MV-4-11 (cell line): Measurements from ENCODE around the gene ZXDC.
A peak's percentile ranks its signal among the peaks of the same experiment; 100 is the strongest.

Experiments used
- DNase-seq: peaks from one replicate; lab custom pipeline; 2025; lab: John Stamatoyannopoulos, UW

The ZXDC gene

GRCh38 chr3:126475413-126476114 lies at the start of gene ZXDC:
Gene ZXDC, minus strand, starts transcription at chr3:126475891. Its CDS starts 26 bp downstream, at chr3:126475865.
- DNase-seq, result peak; percentile 89

- no peak for DNase-seq
These were observed 49.6 kb upstream of the ZXDC start for GRCh38 chr3:126525091-126525852.

- DNase-seq, result no peak
These were observed 48.8 kb upstream of the ZXDC start for GRCh38 chr3:126524429-126524988.

- DNase-seq, result no peak
These were observed 48.2 kb upstream of the ZXDC start, which contains the start of gene CHST13 for GRCh38 chr3:126523745-126524428. Gene CHST13, plus strand, starts transcription at chr3:126524155. Its CDS starts 178 bp downstream, at chr3:126524333.

- no peak for DNase-seq
These were observed 46.7 kb upstream of the ZXDC start for GRCh38 chr3:126522363-126522788.

GRCh38 chr3:126521122-126521891 lies 45.6 kb upstream of the ZXDC start:
- no peak for DNase-seq

- DNase-seq, result no peak
These were observed 44.1 kb upstream of the ZXDC start for GRCh38 chr3:126519506-126520455.

- no peak for DNase-seq
These were observed 43.1 kb upstream of the ZXDC start for GRCh38 chr3:126518779-126519177.

GRCh38 chr3:126517986-126518778 lies 42.5 kb upstream of the ZXDC start:
- no peak for DNase-seq

- no peak for DNase-seq
These were observed 41.7 kb upstream of the ZXDC start, which contains the start of gene UROC1 for GRCh38 chr3:126517291-126517951. Gene UROC1, minus strand, starts transcription at chr3:126517773. Its CDS starts 54 bp downstream, at chr3:126517719.

GRCh38 chr3:126516936-126517290 lies 41.2 kb upstream of the ZXDC start:
- no peak for DNase-seq

GRCh38 chr3:126516152-126516935 lies 40.7 kb upstream of the ZXDC start:
- DNase-seq, result no peak

- no peak for DNase-seq
These were observed 39.5 kb upstream of the ZXDC start for GRCh38 chr3:126515066-126515706.

GRCh38 chr3:126514161-126514560 lies 38.5 kb upstream of the ZXDC start:
- no peak for DNase-seq

GRCh38 chr3:126512916-126513650 lies 37.4 kb upstream of the ZXDC start:
- no peak for DNase-seq

GRCh38 chr3:126512026-126512425 lies 36.3 kb upstream of the ZXDC start:
- no peak for DNase-seq

- DNase-seq, result no peak
These were observed 35.6 kb upstream of the ZXDC start for GRCh38 chr3:126511291-126511690.
